CD4-positive, alpha-beta memory T cell (primary cell): Measurements from ENCODE around the gene ZMYM2. TPM values are rescaled to one million over a fixed set of nuclear protein-coding genes. Genes with fewer than 3 reads are reported as not detected.
A peak's percentile ranks its signal among the peaks of the same experiment; 100 is the strongest.

Experiments used
- CTCF ChIA-PET: fragments of 350-600 bp; sonication (Branson Sonifier 250); formaldehyde crosslinking; loops from one replicate; lab custom pipeline; 2021; ENCODE audit warnings: inconsistent platforms; ENCODE audit not compliant: partially characterized antibody; lab: Charles Lee
- POLR2A ChIA-PET: fragments of 350-600 bp; sonication (Branson Sonifier 250); formaldehyde crosslinking; loops from one replicate; lab custom pipeline; 2021; ENCODE audit not compliant: partially characterized antibody; lab: Charles Lee
- DNase-seq, 5 donors: peaks; one replicate each; pipeline versions ENCODE4 v3.0.0 to v3.0.0-alpha.2; 2020 to 2022; ENCODE audit warnings: mixed read lengths in 1 of 5
- H3K27ac ChIP-seq: one replicate; pipeline ENCODE4 v1.7.0; 2013; ENCODE audit warnings: low read depth, low read length
- H3K27me3 ChIP-seq: 2 replicates; pipeline ENCODE4 v1.7.0; 2013; ENCODE audit warnings: mild to moderate bottlenecking, low read length, moderate library complexity; ENCODE audit not compliant: insufficient read depth
- H3K36me3 ChIP-seq: 2 replicates; pipeline ENCODE4 v1.7.0; 2013; ENCODE audit warnings: mild to moderate bottlenecking, low read length, moderate library complexity; ENCODE audit not compliant: insufficient read depth
- H3K4me1 ChIP-seq: 2 replicates; pipeline ENCODE4 v1.7.0; 2013; ENCODE audit warnings: mild to moderate bottlenecking, low read length, moderate library complexity; ENCODE audit not compliant: insufficient read depth
- H3K4me3 ChIP-seq, 2 donors: one replicate each; pipeline ENCODE4 v1.7.0; 2013; ENCODE audit warnings: low read length in 2 of 2, mild to moderate bottlenecking in 1 of 2
- H3K9me3 ChIP-seq, 2 donors: one replicate each; pipeline ENCODE4 v1.7.0; 2013; ENCODE audit warnings: low read length in 2 of 2, control low read depth in 1 of 2; ENCODE audit not compliant: control insufficient read depth in 1 of 2
- H3K27ac Mint-ChIP-seq, 7 donors: one replicate each; pipeline ENCODE4 v1.8.0; 2020 to 2021; ENCODE audit warnings: mixed read lengths in 7 of 7, mild to moderate bottlenecking in 6 of 7, inconsistent platforms in 3 of 7, moderate library complexity in 3 of 7
- H3K27me3 Mint-ChIP-seq, 2 donors: one replicate each; pipeline ENCODE4 v1.8.0; 2020 to 2021; ENCODE audit warnings: mixed read lengths in 2 of 2
- H3K36me3 Mint-ChIP-seq, 2 donors: one replicate each; pipeline ENCODE4 v1.8.0; 2020 to 2021; ENCODE audit warnings: mixed read lengths in 2 of 2, inconsistent platforms in 1 of 2, mild to moderate bottlenecking in 1 of 2
- H3K4me1 Mint-ChIP-seq, 4 donors: one replicate each; pipeline ENCODE4 v1.8.0; 2020 to 2021; ENCODE audit warnings: mixed read lengths in 4 of 4, mild to moderate bottlenecking in 1 of 4
- H3K4me3 Mint-ChIP-seq, 8 donors: one replicate each; pipeline ENCODE4 v1.8.0; 2020 to 2021; ENCODE audit warnings: mixed read lengths in 8 of 8, mild to moderate bottlenecking in 7 of 8, moderate library complexity in 6 of 8, inconsistent platforms in 3 of 8
- H3K9me3 Mint-ChIP-seq, 8 donors: one replicate each; pipeline ENCODE4 v1.8.0; 2020 to 2021; ENCODE audit warnings: mixed read lengths in 8 of 8, mild to moderate bottlenecking in 5 of 8, inconsistent platforms in 3 of 8, moderate library complexity in 1 of 8
- intact Hi-C: fragments of 100-400 bp; cut with micrococcal nuclease; formaldehyde crosslinking; loops from one replicate; pipeline ENCODE4 v1.15.1; 2023
- polyA plus RNA-seq, 2 donors: library from polyadenylated mRNA; unstranded; fragments of 300-500 nt; fragmentation: Illumina TruSeq; gene quantifications; one replicate each; pipeline ENCODE4 v1.2.3, GENCODE V29; 2021
- total RNA-seq, 2 experiments: library from RNA; stranded (reverse); gene quantifications; one replicate each; pipeline ENCODE4 v1.2.3, GENCODE V29; 2021

ZMYM2 gene
- total and polyA plus RNA-seq, 4 experiments from 2014 or later = 7.9 to 110 (median 59.4) TPM

GRCh38 chr13:20064128-20064527, 105.6 kb downstream of the ZMYM2 start:
- ChIA-PET POLR2A (no interaction called here), CTCF (no interaction called here)
- no peak overlapping the region for H3K27ac ChIP-seq
- no peaks in the 10 kb centered on the region for H3K27me3 Mint-ChIP-seq
- no peaks in the 10 kb centered on the region for H3K9me3 ChIP-seq
- H3K4me1 Mint-ChIP-seq = peaks cover 0 to 3% (median under 1%) of the 10 kb centered on the region in 4 donors
- H3K4me3 ChIP-seq = no peak overlapping the region
- no peak overlapping the region for H3K4me3 Mint-ChIP-seq
- no peaks in the 10 kb centered on the region for H3K9me3 Mint-ChIP-seq
- peaks cover 33 to 66% of the 10 kb centered on the region in 2 donors for H3K36me3 Mint-ChIP-seq
- peak overlapping the region in 1 of 7 donors; percentile 62 for H3K27ac Mint-ChIP-seq
- intact Hi-C loops = no loop called here
- H3K27me3 ChIP-seq = no peaks in the 10 kb centered on the region
- H3K4me1 ChIP-seq = no peaks in the 10 kb centered on the region
- DNase-seq = no peak
- H3K36me3 ChIP-seq = peaks cover 54% of the 10 kb centered on the region

DNA sequence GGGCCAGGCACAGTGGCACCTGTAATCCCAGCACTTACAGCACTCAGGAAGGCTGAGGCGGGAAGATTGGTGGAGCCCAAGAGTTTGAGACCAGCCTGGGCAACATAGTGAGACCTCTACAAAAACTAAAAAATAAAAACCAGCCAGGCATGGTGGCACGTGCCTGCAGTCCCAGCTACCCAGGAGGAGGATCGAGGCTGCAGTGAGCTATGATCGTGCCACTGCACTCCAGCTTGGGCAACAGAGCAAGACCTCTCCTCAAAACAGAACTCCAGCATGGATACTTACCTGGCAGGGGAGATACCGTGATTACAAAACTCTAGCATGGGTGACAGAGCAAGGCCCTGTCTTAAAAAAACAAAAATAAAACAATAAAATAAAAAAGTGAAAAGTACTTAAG, 107.0 kb downstream of the ZMYM2 start:
- Histone ChIP-seq H3K27ac (no peak overlapping the region), H3K9me3 (no peaks in the 10 kb centered on the region), H3K36me3 (peaks cover 44% of the 10 kb centered on the region), H3K4me1 (no peaks in the 10 kb centered on the region), H3K4me3 (no peak overlapping the region), H3K27me3 (no peaks in the 10 kb centered on the region)
- intact Hi-C loops = no loop called here
- Mint-ChIP-seq H3K4me1 (peaks cover 0 to 8% (median 2%) of the 10 kb centered on the region in 4 donors), H3K4me3 (no peak overlapping the region), H3K9me3 (no peaks in the 10 kb centered on the region), H3K36me3 (peaks cover 31 to 63% of the 10 kb centered on the region in 2 donors), H3K27ac (peak overlapping the region in 1 of 7 donors; percentile 53), H3K27me3 (no peaks in the 10 kb centered on the region)
- POLR2A ChIA-PET = no interaction called here
- CTCF ChIA-PET = interaction anchor here (1.1 kb wide), 1 partner anchor 62 kb away, joined by 4 read pairs; no protein-coding TSS in a partner anchor
- DNase-seq = no peak

DNA sequence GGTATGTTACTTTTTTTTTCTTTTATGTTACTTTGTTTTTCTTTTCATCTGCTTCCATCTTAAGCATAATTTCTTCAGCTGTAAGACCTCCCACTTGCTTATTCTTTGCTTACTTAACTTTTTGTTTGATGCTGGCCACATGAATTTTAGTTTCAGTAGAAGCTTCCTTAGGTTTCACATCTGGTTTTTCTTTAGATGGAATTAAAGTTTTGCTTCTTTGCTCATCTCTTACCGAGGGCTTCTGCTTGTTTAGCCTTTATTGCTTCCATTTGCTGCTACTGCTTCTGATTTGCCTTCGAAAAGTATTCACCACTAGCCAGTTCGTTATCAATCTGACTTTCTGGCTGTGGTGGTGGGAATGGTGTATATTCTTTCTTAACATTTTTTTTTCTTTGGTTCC, 111.4 kb downstream of the ZMYM2 start:
- intact Hi-C loops = no loop called here
- Histone ChIP-seq H3K27ac (no peak overlapping the region), H3K36me3 (peaks cover 27% of the 10 kb centered on the region), H3K9me3 (no peaks in the 10 kb centered on the region), H3K4me3 (no peak overlapping the region), H3K4me1 (peaks cover 11% of the 10 kb centered on the region), H3K27me3 (no peaks in the 10 kb centered on the region)
- no peak overlapping the region for H3K4me3 Mint-ChIP-seq
- ChIA-PET CTCF (no interaction called here), POLR2A (no interaction called here)
- no peaks in the 10 kb centered on the region for H3K9me3 Mint-ChIP-seq
- H3K27me3 Mint-ChIP-seq = no peaks in the 10 kb centered on the region
- H3K36me3 Mint-ChIP-seq = peaks cover 42 to 63% of the 10 kb centered on the region in 2 donors
- no peak for DNase-seq
- H3K4me1 Mint-ChIP-seq = peaks cover 12 to 21% (median 18%) of the 10 kb centered on the region in 4 donors
- H3K27ac Mint-ChIP-seq = peak overlapping the region in 2 of 7 donors; percentile 9 to 57

- DNase-seq = no peak
- Mint-ChIP-seq H3K4me1 (peaks cover 14 to 21% (median 17%) of the 10 kb centered on the region in 4 donors), H3K4me3 (no peak overlapping the region), H3K9me3 (peaks cover 0 to 2% (median 0%) of the 10 kb centered on the region in 8 donors), H3K36me3 (peaks cover 40 to 51% of the 10 kb centered on the region in 2 donors), H3K27me3 (no peaks in the 10 kb centered on the region), H3K27ac (peak overlapping the region in 3 of 7 donors; percentile 5 to 32 (median 7))
- Histone ChIP-seq H3K27me3 (no peaks in the 10 kb centered on the region), H3K9me3 (no peaks in the 10 kb centered on the region), H3K36me3 (peaks cover 16% of the 10 kb centered on the region), H3K27ac (no peak overlapping the region), H3K4me3 (no peak overlapping the region), H3K4me1 (peaks cover 11% of the 10 kb centered on the region)
- intact Hi-C loops = no loop called here
- CTCF ChIA-PET = no interaction called here
- POLR2A ChIA-PET = no interaction called here
Measured at GRCh38 chr13:20073775-20074174, 115.2 kb downstream of the ZMYM2 start.

GRCh38 chr13:20074966-20075365, 116.4 kb downstream of the ZMYM2 start:
- H3K9me3 Mint-ChIP-seq = peaks cover 0 to 2% (median 0%) of the 10 kb centered on the region in 8 donors
- peaks cover 12 to 21% (median 14%) of the 10 kb centered on the region in 4 donors for H3K4me1 Mint-ChIP-seq
- intact Hi-C loops = no loop called here
- no peak for DNase-seq
- H3K27ac Mint-ChIP-seq = peak overlapping the region in 1 of 7 donors; percentile 4
- H3K4me3 Mint-ChIP-seq = no peak overlapping the region
- Histone ChIP-seq H3K36me3 (peaks cover 16% of the 10 kb centered on the region), H3K9me3 (no peaks in the 10 kb centered on the region), H3K27ac (no peak overlapping the region), H3K4me1 (peaks cover 11% of the 10 kb centered on the region), H3K27me3 (no peaks in the 10 kb centered on the region), H3K4me3 (no peak overlapping the region)
- H3K36me3 Mint-ChIP-seq = peaks cover 32 to 49% of the 10 kb centered on the region in 2 donors
- ChIA-PET POLR2A (no interaction called here), CTCF (no interaction called here)
- no peaks in the 10 kb centered on the region for H3K27me3 Mint-ChIP-seq

GRCh38 chr13:20077086-20077485, 118.6 kb downstream of the ZMYM2 start:
- no peaks in the 10 kb centered on the region for H3K9me3 ChIP-seq
- no peaks in the 10 kb centered on the region for H3K27me3 Mint-ChIP-seq
- POLR2A ChIA-PET = no interaction called here
- peaks cover 7% of the 10 kb centered on the region for H3K4me1 ChIP-seq
- H3K4me3 Mint-ChIP-seq = no peak overlapping the region
- H3K36me3 ChIP-seq = peaks cover 11% of the 10 kb centered on the region
- no peak overlapping the region for H3K27ac ChIP-seq
- DNase-seq = no peak
- no peak overlapping the region for H3K27ac Mint-ChIP-seq
- intact Hi-C loops = no loop called here
- H3K4me1 Mint-ChIP-seq = peaks cover under 1 to 11% (median 5%) of the 10 kb centered on the region in 4 donors
- CTCF ChIA-PET = no interaction called here
- H3K9me3 Mint-ChIP-seq = peaks cover 0 to 2% (median 0%) of the 10 kb centered on the region in 8 donors
- H3K36me3 Mint-ChIP-seq = peaks cover 24 to 40% of the 10 kb centered on the region in 2 donors
- H3K27me3 ChIP-seq = no peaks in the 10 kb centered on the region
- no peak overlapping the region for H3K4me3 ChIP-seq

DNA sequence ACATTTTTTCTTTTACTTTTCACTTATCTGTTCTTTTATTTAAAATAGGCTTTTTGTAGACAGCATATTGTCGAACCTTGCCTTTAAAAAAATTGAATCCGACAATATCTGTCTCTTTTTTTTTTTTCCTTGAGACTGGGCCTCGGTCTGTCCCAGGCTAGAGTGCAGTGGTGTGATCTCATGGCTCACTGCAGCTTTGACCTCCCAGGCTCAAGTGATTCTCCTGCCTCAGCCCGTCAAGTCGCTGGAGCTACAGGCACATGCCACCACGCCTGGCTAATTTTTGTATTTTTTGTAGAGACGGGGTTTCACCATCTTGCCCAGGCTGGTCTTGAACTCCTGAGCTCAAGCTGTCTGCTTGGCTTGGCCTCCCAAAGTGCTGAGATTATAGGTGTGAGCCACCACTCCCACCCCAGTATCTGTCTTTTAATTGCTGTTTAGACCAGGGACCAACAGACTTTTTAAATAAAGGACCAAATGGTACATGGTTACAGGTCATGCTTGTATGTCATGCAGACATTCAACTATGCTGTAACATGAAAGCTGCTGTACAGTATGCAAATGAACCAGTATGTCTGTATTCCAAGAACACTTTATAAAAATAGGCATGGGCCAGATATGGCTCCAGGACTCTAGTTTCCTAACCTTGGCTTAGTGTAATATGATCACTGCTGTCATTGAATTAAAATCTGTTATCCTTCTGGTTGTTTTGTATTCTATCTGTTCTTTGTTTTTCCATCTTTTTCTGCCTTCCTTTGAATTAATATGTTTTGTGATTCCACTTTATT, 122.0 kb downstream of the ZMYM2 start:
- H3K27me3 ChIP-seq = no peaks in the 10 kb centered on the region
- no peaks in the 10 kb centered on the region for H3K27me3 Mint-ChIP-seq
- H3K27ac ChIP-seq = no peak overlapping the region
- H3K4me1 ChIP-seq = no peaks in the 10 kb centered on the region
- intact Hi-C loops = no loop called here
- ChIA-PET CTCF (no interaction called here), POLR2A (no interaction called here)
- no peak overlapping the region for H3K4me3 ChIP-seq
- no peaks in the 10 kb centered on the region for H3K9me3 ChIP-seq
- peak overlapping the region in 2 of 7 donors; percentile 13 to 38 for H3K27ac Mint-ChIP-seq
- H3K9me3 Mint-ChIP-seq = no peaks in the 10 kb centered on the region
- H3K36me3 Mint-ChIP-seq = peaks cover 31 to 51% of the 10 kb centered on the region in 2 donors
- no peak overlapping the region for H3K4me3 Mint-ChIP-seq
- no peak for DNase-seq
- peaks cover 0 to 4% (median 0%) of the 10 kb centered on the region in 4 donors for H3K4me1 Mint-ChIP-seq
- peaks cover 26% of the 10 kb centered on the region for H3K36me3 ChIP-seq
